GM21825 (cell line): ENCODE results near the gene PRKAG2.

Experiments used
- ATAC-seq: cut with Tn5 transposase; IDR thresholded peaks from one replicate; pipeline ENCODE4 v1.9.1; 2021; ENCODE audit warnings: mild to moderate bottlenecking, moderate library complexity; ENCODE audit not compliant: unreplicated experiment

The PRKAG2 gene

DNA sequence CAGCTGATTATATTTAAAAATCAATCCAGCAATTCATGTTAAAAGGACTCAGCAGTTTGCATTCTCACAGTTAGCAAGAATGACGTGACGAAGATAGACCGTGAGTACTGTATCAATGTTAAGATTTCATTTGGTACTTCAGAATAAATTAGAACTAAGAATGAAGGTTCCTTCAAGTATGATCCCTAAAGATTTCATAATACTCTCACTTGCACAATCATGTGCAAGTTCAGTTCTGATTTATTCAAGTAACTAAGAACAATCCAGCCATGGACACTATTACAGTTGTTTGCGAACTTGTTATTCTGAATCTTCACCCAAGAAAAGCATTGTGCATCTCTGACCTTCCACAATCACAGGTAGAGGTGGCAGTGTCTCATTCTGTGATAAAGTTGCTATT is 365.0 kb downstream of the PRKAG2 start:
- ATAC-seq = no peak

DNA sequence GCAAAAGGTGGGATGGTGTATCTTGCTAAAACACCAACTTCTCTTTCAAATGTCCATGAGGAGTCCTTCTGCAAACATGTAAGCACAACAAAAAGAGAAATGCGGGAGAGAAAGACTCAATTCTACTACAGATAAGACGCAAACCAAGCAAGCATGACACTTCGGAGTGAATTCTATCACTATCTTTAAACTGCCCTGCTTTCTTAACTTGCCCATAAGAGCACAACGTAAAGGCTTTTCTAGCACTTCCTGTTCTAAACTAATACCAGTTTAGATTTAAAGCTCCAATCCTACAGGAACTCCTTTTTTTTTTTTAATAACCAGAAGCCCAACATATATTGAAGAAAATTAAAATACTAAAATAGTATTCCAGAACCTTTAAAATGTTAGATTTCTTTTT is 365.6 kb downstream of the PRKAG2 start:
- no peak for ATAC-seq

DNA sequence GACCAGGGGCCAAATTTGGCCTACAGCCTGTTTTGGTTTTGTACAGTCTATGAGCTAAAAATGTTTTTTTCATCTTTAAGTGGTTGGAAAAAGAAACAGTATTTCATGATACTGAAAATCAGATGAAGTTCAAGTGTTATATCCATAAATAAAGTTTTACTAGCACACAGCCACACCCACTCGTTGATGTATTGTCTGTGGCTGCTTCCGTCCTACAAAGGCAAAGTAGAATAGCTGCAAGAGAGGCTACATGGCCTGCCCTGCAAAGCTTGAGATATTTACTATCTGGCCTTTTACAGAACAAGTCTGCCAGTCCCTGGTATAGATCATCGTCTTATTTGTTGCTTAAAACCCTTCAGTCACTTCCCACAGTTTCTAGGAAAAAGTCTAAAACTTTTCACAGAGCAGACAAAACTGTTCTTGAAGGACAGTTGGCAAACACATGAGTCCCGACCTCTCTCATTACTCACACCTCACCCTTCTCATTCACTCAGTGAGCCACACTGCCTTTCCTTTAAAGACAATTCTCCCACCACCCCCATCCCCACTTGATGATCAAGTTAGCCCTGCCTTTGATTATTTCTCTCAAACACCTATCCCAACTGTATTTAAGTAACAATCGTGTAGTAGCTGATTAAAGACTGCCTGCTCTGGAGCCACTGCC is 367.1 kb downstream of the PRKAG2 start:
- no peak for ATAC-seq

DNA sequence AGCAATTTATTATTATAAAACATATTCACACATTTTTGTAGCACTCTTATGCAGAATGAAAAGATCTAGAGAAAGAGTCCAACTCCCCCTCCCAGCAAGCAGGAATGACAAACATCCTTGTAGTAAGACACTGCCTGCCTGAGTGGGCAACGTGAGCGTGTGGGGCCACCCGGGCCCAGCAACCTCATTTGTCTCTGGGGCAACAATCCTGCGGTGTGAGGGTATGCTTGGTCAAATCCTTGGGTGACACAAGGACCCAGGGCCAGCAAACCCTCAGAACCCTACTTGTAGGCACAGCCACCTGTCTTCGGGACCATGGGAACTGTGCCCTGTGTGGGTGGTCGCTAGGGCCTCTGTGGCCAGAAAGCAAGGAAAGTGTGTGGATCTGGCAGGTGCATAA is 367.9 kb downstream of the PRKAG2 start:
- no peak for ATAC-seq

DNA sequence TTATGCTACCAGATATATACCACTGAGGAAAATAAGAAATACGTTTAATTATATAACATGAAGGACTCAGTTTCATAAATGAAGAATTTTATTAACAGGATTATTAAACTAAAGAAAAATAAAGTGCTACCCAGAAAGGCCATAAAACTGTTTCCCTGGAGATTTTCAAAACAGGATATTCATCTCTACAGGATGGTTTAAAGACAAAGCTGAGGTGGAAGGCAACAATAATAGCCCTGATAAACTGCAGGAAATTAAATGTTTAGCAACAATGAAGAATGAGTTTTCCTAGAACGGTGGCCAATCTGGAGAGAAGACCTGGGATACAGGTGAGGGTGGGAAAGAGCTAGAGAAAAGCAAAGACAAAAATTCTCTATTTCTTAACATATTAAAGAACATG is 369.1 kb downstream of the PRKAG2 start:
- no peak for ATAC-seq

DNA sequence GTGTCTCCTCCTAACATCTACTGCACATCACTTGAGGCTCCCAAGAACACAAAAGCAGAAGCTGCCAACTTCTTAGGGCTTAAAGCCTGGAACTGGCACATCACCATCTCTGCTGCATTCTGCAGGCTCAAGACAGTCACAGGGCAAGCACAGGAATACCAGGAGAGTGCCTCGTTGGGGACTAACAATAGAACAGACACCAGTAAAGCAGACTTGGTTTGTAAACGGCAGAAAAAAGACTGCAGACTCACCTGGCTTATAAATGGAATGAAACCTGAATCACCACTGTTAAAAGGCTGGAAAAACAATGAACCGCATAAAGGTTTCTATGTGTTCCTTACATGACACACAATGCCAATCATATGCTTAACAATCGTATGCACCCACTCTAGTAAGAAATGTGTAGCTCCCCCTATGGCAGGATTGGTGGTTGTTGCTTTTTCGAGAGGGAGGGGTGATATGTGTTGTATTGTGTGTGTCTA is 370.0 kb downstream of the PRKAG2 start:
- no peak for ATAC-seq
